Keratinocyte (primary cell): ENCODE results near the gene APEH. TPM values are rescaled to one million over a fixed set of nuclear protein-coding genes. Genes with fewer than 3 reads are reported as not detected.

Source experiments
- DNase-seq: peaks from one replicate; pipeline ENCODE4 v3.0.0-alpha.2; 2011; ENCODE audit warnings: low read depth, missing footprints, low spot score
- FAIRE-seq: peaks from 2 replicates; lab custom pipeline; 2011; peaks lifted over from hg19 to GRCh38; lab: Jason Lieb, UNC
- H2AFZ ChIP-seq: 2 replicates; pipeline ENCODE4 v1.6.0; 2012; ENCODE audit warnings: low read length, control low read depth, inconsistent platforms; ENCODE audit not compliant: control insufficient read depth
- H3K27ac ChIP-seq: 2 replicates; pipeline ENCODE4 v1.5.1; 2011; ENCODE audit warnings: low read length; ENCODE audit not compliant: control insufficient read depth, insufficient read depth
- H3K27me3 ChIP-seq: 3 replicates; pipeline ENCODE4 v1.6.0; 2011; ENCODE audit warnings: low read length; ENCODE audit not compliant: control insufficient read depth, insufficient read depth; ENCODE audit errors: extremely low read depth
- H3K36me3 ChIP-seq, 2 experiments: 2 replicates in 1 of 2; 3 replicates in 1 of 2; pipeline ENCODE4 v1.5.1; 2011; ENCODE audit warnings: low read length in 2 of 2, mild to moderate bottlenecking in 1 of 2; ENCODE audit not compliant: control insufficient read depth in 2 of 2, insufficient read depth in 2 of 2; ENCODE audit errors: extremely low read depth in 1 of 2
- H3K4me1 ChIP-seq: 3 replicates; pipeline ENCODE4 v1.5.1; 2011; ENCODE audit warnings: low read length; ENCODE audit not compliant: control insufficient read depth, insufficient read depth; ENCODE audit errors: extremely low read depth
- H3K4me2 ChIP-seq: 3 replicates; pipeline ENCODE4 v1.6.0; 2011; ENCODE audit warnings: low read depth, low read length; ENCODE audit not compliant: control insufficient read depth, insufficient read depth; ENCODE audit errors: extremely low read depth
- H3K4me3 ChIP-seq, 3 experiments: fragments of 200-600 bp in 1 of 3; sonication (generic) in 1 of 3; 2 replicates in 2 of 3; 3 replicates in 1 of 3; pipeline ENCODE4 v1.5.1; 2011 to 2016; ENCODE audit warnings: low read length in 3 of 3, mild to moderate bottlenecking in 3 of 3, control low read depth in 2 of 3, inconsistent platforms in 1 of 3, low read depth in 1 of 3, mixed read lengths in 1 of 3, mixed run types in 1 of 3, moderate library complexity in 1 of 3; ENCODE audit not compliant: control insufficient read depth in 2 of 3, insufficient read depth in 2 of 3; ENCODE audit errors: extremely low read depth in 1 of 3
- H3K79me2 ChIP-seq: 2 replicates; pipeline ENCODE4 v1.6.0; 2012; ENCODE audit warnings: low read length; ENCODE audit not compliant: control insufficient read depth, insufficient read depth
- H3K9ac ChIP-seq: 3 replicates; pipeline ENCODE4 v1.6.0; 2011; ENCODE audit warnings: low read length; ENCODE audit not compliant: control insufficient read depth, insufficient read depth; ENCODE audit errors: extremely low read depth
- H3K9me1 ChIP-seq: 3 replicates; pipeline ENCODE4 v1.6.0; 2011; ENCODE audit warnings: low read length; ENCODE audit not compliant: control insufficient read depth, insufficient read depth; ENCODE audit errors: extremely low read depth
- H3K9me3 ChIP-seq: 2 replicates; pipeline ENCODE4 v1.5.1; 2012; ENCODE audit warnings: low read depth, low read length; ENCODE audit not compliant: control insufficient read depth
- H4K20me1 ChIP-seq: 3 replicates; pipeline ENCODE4 v1.6.0; 2011; ENCODE audit warnings: low read length; ENCODE audit not compliant: control insufficient read depth, insufficient read depth; ENCODE audit errors: extremely low read depth
- CTCF ChIP-seq, 3 experiments: IDR thresholded peaks in 1 of 3; conservative IDR thresholded peaks in 1 of 3; optimal IDR thresholded peaks in 1 of 3; 2 replicates in 2 of 3; 3 replicates in 1 of 3; pipeline versions ENCODE3 to v1.5.1; 2011; ENCODE audit warnings: low read length in 3 of 3, mild to moderate bottlenecking in 3 of 3, moderate library complexity in 2 of 3, control low read depth in 1 of 3, inconsistent platforms in 1 of 3; ENCODE audit not compliant: insufficient read depth in 2 of 3; ENCODE audit errors: extremely low read depth in 1 of 3
- EZH2 ChIP-seq: IDR thresholded peaks from one replicate; pipeline ENCODE4 v1.6.1; 2012; ENCODE audit warnings: inconsistent platforms, mild to moderate bottlenecking, low read length, moderate library complexity
- dilution Hi-C: fragments of 300-500 bp; cut with MboI; formaldehyde crosslinking; loops from one replicate; pipeline ENCODE4 v1.7.0; 2020; ENCODE audit warnings: low sequenced_read_pairs; ENCODE audit not compliant: extremely low pct_ligation_motif_present
- polyA plus RNA-seq, 5 experiments: library from polyadenylated mRNA; depleted of rRNA in 3 of 5; stranded (reverse) in 3 of 5; stranded (forward) in 1 of 5; unstranded in 1 of 5; fragments of >200 nt; gene quantifications; 1 replicate in 1 of 5; 2 replicates in 3 of 5; 3 replicates in 1 of 5; pipeline versions ENCODE4 v1.2.1 to v1.2.3, GENCODE V29; 2011 to 2012; ENCODE audit warnings: missing spikeins in 2 of 5, low read depth in 1 of 5, low replicate concordance in 1 of 5

APEH gene
- polyA plus RNA-seq, 1 donor (not counting 4 experiments of a cell fraction or from before 2014, with no cell fraction given) = 106 TPM

- peaks cover 20% of the 10 kb centered on the region for H3K4me1 ChIP-seq
- no peaks in the 10 kb centered on the region for H4K20me1 ChIP-seq
- H2AFZ ChIP-seq = no peak overlapping the region
- dilution Hi-C loops = loop anchor here (25.0 kb wide), 1 partner anchor 109 kb away; the partner anchor contains the start of gene BSN
- H3K36me3 ChIP-seq = peaks cover 0 to 3% of the 10 kb centered on the region in 2 experiments
- H3K4me2 ChIP-seq = no peak overlapping the region
- H3K27me3 ChIP-seq = no peaks in the 10 kb centered on the region
- no peaks in the 10 kb centered on the region for H3K9me1 ChIP-seq
- H3K79me2 ChIP-seq = peaks cover 12% of the 10 kb centered on the region
- TF ChIP-seq EZH2 (no peak), CTCF (optimal IDR thresholded peaks at IDR 0.05 in 1 of 3, IDR thresholded peaks at IDR 0.05 in 1 of 3, conservative IDR thresholded peaks at IDR 0.05 in 1 of 3; ENCODE audit: extremely low read depth in 1 of 3, insufficient read depth in 2 of 3, low read length in 3 of 3) (no peak)
- no peak for DNase-seq
- no peak overlapping the region for H3K9ac ChIP-seq
- H3K27ac ChIP-seq = no peak overlapping the region
- FAIRE-seq = no peak
- no peak overlapping the region for H3K4me3 ChIP-seq
- H3K9me3 ChIP-seq = no peaks in the 10 kb centered on the region
These were observed 3.2 kb upstream of the APEH start for GRCh38 chr3:49670940-49671290.

GRCh38 chr3:49671291-49672288 is 2.6 kb upstream of the APEH start:
- Histone ChIP-seq H3K27me3 (no peaks in the 10 kb centered on the region), H3K4me1 (peaks cover 20% of the 10 kb centered on the region), H2AFZ (no peak overlapping the region), H3K4me2 (no peak overlapping the region), H3K4me3 (no peak overlapping the region), H3K9me3 (no peaks in the 10 kb centered on the region), H3K9ac (no peak overlapping the region), H3K79me2 (peaks cover 15% of the 10 kb centered on the region), H3K9me1 (no peaks in the 10 kb centered on the region), H3K36me3 (peaks cover 3 to 8% of the 10 kb centered on the region in 2 experiments), H4K20me1 (no peaks in the 10 kb centered on the region), H3K27ac (no peak overlapping the region)
- dilution Hi-C loops = loop anchor here (25.0 kb wide), 1 partner anchor 109 kb away; the partner anchor contains the start of gene BSN
- DNase-seq (peak; percentile 71), FAIRE-seq (peak; percentile 86)
- no peak for TF ChIP-seq EZH2
- peak in 2 of 3 experiments; percentile 91 to 95 for TF ChIP-seq CTCF (optimal IDR thresholded peaks at IDR 0.05 in 1 of 3, IDR thresholded peaks at IDR 0.05 in 1 of 3, conservative IDR thresholded peaks at IDR 0.05 in 1 of 3; ENCODE audit: extremely low read depth in 1 of 3, insufficient read depth in 2 of 3, low read length in 3 of 3)
